Natural killer cell (primary cell): Measurements from ENCODE around the gene GNB5. TPM values are rescaled to one million over a fixed set of nuclear protein-coding genes. Genes with fewer than 3 reads are reported as not detected.

Experiments used
- ATAC-seq, 3 donors: fragments of 150-1000 bp in 2 of 3; fragments of 200-7000 bp in 1 of 3; cut with Tn5 transposase; 1 replicate in 1 of 3; 2 replicates in 2 of 3; pipeline ENCODE4 v1.10.0; 2021; ENCODE audit warnings: mild to moderate bottlenecking in 2 of 3, moderate library complexity in 2 of 3
- DNase-seq, 2 donors: peaks; one replicate each; pipeline versions ENCODE4 v3.0.0 to v3.0.0-alpha.2; 2013 to 2021; ENCODE audit warnings: mixed read lengths in 1 of 2
- H3K27ac ChIP-seq: one replicate; pipeline ENCODE4 v1.5.1; 2013; ENCODE audit warnings: mild to moderate bottlenecking, low read length
- H3K27me3 ChIP-seq: one replicate; pipeline ENCODE4 v1.6.1; 2013; ENCODE audit warnings: low read length; ENCODE audit not compliant: control insufficient read depth, insufficient read depth
- H3K36me3 ChIP-seq: one replicate; pipeline ENCODE4 v1.6.1; 2013; ENCODE audit warnings: low read length; ENCODE audit not compliant: control insufficient read depth, insufficient read depth
- H3K4me1 ChIP-seq: one replicate; pipeline ENCODE4 v1.6.1; 2013; ENCODE audit warnings: low read length; ENCODE audit not compliant: control insufficient read depth, insufficient read depth
- H3K4me3 ChIP-seq: one replicate; pipeline ENCODE4 v1.5.1; 2013; ENCODE audit warnings: low read length
- H3K9me3 ChIP-seq: one replicate; pipeline ENCODE4 v1.6.1; 2013; ENCODE audit warnings: low read length; ENCODE audit not compliant: control insufficient read depth, insufficient read depth
- H3K27ac Mint-ChIP-seq, 2 donors: one replicate each; pipeline ENCODE4 v1.8.0; 2022; ENCODE audit warnings: mild to moderate bottlenecking in 2 of 2, mixed read lengths in 2 of 2, moderate library complexity in 1 of 2
- H3K27me3 Mint-ChIP-seq, 2 donors: one replicate each; pipeline ENCODE4 v1.8.0; 2022; ENCODE audit warnings: low read depth in 2 of 2, mixed read lengths in 2 of 2
- H3K36me3 Mint-ChIP-seq: one replicate; pipeline ENCODE4 v1.8.0; 2022; ENCODE audit warnings: mixed read lengths
- H3K4me1 Mint-ChIP-seq, 2 donors: one replicate each; pipeline ENCODE4 v1.8.0; 2022; ENCODE audit warnings: mixed read lengths in 2 of 2
- H3K4me3 Mint-ChIP-seq: one replicate; pipeline ENCODE4 v1.8.0; 2022; ENCODE audit warnings: mild to moderate bottlenecking, moderate library complexity, mixed read lengths
- H3K9me3 Mint-ChIP-seq, 2 donors: one replicate each; pipeline ENCODE4 v1.8.0; 2022; ENCODE audit warnings: mixed read lengths in 2 of 2
- WGBS: methylation state at CpG from one replicate; pipeline ENCODE4 v1.1.7; 2013; ENCODE audit warnings: missing lambda C conversion rate; ENCODE audit not compliant: insufficient coverage; 5-methylcytosine and 5-hydroxymethylcytosine counted together
- intact Hi-C: fragments of 100-400 bp; cut with micrococcal nuclease; formaldehyde crosslinking; loops from one replicate; pipeline ENCODE4 v1.14.2; 2022
- total RNA-seq, 4 donors: library from RNA; stranded (reverse); fragments of 120-200 nt in 1 of 4; gene quantifications; one replicate each; pipeline versions ENCODE4 v1.2.3 to v1.2.4, GENCODE V29; 2013 to 2022
- TF ChIP-seq, protein P1 (sequence below): fragments of 200-600 bp; IDR thresholded peaks from one replicate; pipeline ENCODE4 v1.8.0; 2022; ENCODE audit warnings: antibody characterized with exemption

Gene GNB5
- total RNA-seq, 3 donors from 2014 or later (not counting 1 experiment from before 2014, with no cell fraction given), result 22.5 to 31.3 (median 23.0) TPM

DNA sequence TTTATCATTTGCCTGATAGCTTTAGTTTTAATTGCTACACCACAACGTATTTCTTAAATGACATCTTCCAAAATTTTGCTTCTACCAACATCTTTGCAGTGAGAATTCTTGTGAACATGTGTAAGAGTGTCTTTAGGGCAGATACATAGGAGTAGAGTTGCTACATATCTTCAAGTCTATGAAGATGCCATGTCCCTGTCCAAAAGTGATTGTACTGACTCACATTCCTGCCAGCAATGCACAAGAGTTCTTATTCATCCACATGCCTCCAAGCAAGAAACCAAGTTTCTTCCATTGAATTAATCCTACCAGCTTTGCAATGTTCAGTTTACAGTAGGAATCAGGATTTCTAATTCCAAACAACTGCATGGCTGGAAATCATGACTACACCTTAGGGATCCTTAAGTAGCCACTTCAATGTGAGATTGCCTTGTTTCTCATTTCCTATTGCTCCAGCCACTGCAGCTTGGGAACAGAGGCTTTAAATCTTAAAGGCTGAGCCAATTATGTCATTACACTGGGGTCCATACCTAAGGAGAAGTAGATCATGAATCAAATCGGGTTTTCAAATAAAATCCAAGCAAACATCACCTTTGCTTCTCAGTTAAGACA lies 123.1 kb downstream of the GNB5 start:
- H3K36me3 Mint-ChIP-seq, result peaks cover 18% of the 10 kb centered on the region
- Histone ChIP-seq H3K27ac (no peak overlapping the region), H3K9me3 (no peaks in the 10 kb centered on the region), H3K36me3 (peaks cover 7% of the 10 kb centered on the region), H3K27me3 (no peaks in the 10 kb centered on the region), H3K4me3 (no peak overlapping the region), H3K4me1 (no peaks in the 10 kb centered on the region)
- WGBS, result no CpG with 5 or more reads among the region's 2 CpGs
- no peak for ATAC-seq
- TF ChIP-seq, protein P1, sequence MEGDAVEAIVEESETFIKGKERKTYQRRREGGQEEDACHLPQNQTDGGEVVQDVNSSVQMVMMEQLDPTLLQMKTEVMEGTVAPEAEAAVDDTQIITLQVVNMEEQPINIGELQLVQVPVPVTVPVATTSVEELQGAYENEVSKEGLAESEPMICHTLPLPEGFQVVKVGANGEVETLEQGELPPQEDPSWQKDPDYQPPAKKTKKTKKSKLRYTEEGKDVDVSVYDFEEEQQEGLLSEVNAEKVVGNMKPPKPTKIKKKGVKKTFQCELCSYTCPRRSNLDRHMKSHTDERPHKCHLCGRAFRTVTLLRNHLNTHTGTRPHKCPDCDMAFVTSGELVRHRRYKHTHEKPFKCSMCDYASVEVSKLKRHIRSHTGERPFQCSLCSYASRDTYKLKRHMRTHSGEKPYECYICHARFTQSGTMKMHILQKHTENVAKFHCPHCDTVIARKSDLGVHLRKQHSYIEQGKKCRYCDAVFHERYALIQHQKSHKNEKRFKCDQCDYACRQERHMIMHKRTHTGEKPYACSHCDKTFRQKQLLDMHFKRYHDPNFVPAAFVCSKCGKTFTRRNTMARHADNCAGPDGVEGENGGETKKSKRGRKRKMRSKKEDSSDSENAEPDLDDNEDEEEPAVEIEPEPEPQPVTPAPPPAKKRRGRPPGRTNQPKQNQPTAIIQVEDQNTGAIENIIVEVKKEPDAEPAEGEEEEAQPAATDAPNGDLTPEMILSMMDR, result no peak
- no peaks in the 10 kb centered on the region for H3K27me3 Mint-ChIP-seq
- H3K9me3 Mint-ChIP-seq, result no peaks in the 10 kb centered on the region
- H3K27ac Mint-ChIP-seq, result no peak overlapping the region
- H3K4me1 Mint-ChIP-seq, result peaks cover 0 to 5% of the 10 kb centered on the region in 2 donors
- no peak for DNase-seq
- intact Hi-C loops, result no loop called here
- H3K4me3 Mint-ChIP-seq, result no peak overlapping the region

DNA sequence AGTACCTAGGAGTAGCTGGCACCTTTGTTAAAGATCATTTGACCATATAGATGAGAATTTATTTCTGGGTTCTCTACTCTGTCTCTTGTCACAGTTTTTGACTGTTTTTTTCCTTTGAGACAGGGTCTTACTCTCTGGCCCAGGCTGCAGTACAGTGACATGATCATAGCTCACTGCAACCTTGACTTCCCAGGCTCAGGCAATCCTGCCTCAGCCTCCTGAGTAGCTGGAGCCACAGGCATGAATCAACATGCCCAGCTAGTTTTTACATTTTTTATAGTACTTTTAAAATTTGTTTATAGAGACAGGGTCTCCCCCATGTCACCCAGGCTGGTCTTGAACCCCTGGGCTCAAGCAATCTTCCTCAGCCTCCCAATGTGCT lies 123.7 kb downstream of the GNB5 start:
- Mint-ChIP-seq H3K27me3 (no peaks in the 10 kb centered on the region), H3K9me3 (no peaks in the 10 kb centered on the region), H3K4me3 (no peak overlapping the region), H3K27ac (no peak overlapping the region), H3K36me3 (peaks cover 20% of the 10 kb centered on the region), H3K4me1 (peaks cover 0 to 5% of the 10 kb centered on the region in 2 donors)
- ATAC-seq (no peak), DNase-seq (no peak)
- Histone ChIP-seq H3K27ac (no peak overlapping the region), H3K4me1 (no peaks in the 10 kb centered on the region), H3K36me3 (peaks cover 11% of the 10 kb centered on the region), H3K9me3 (no peaks in the 10 kb centered on the region), H3K27me3 (no peaks in the 10 kb centered on the region), H3K4me3 (no peak overlapping the region)
- intact Hi-C loops, result no loop called here
- TF ChIP-seq, protein P1, result no peak

DNA sequence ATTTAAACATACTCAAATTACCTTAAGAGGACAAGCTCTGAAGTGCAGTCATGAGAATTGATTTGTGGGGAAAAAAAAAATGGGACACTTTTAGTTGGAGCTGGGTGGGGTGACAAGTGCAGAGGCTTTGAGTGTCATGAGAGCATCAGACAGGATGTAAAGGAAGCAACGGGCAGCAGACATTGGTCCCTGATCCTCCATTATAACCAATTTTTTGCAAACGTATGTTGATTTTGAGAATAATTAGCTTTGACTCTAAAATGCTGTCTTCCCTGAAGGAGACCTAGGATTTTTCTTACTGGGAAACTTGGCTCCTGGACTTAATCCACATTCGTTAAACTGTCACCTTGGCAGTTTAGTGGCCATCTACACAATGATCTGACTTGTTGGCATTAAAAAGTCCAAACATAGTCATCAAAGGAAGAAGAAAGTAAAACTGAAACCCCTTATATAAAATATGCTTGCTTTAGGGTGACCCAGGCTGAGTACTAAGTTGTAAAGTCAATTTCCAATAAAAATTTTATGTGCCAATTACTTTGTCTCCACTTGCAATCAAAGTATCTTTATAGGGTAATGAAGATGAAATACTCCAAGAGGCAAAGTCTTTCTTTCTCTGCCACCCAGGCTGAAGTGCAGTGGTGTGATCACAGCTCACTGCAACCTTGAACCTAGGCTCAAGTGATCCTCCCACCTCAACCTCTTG lies 124.2 kb downstream of the GNB5 start:
- H3K4me1 ChIP-seq, result no peaks in the 10 kb centered on the region
- H3K9me3 ChIP-seq, result no peaks in the 10 kb centered on the region
- no peak for DNase-seq
- 64% methylated on average over 2 of the region's 3 CpGs for WGBS
- H3K9me3 Mint-ChIP-seq, result no peaks in the 10 kb centered on the region
- H3K4me1 Mint-ChIP-seq, result peaks cover 0 to 5% of the 10 kb centered on the region in 2 donors
- H3K27ac Mint-ChIP-seq, result peak overlapping the region in 1 of 2 donors; percentile 25
- no peak overlapping the region for H3K4me3 ChIP-seq
- H3K4me3 Mint-ChIP-seq, result no peak overlapping the region
- intact Hi-C loops, result no loop called here
- peaks cover 20% of the 10 kb centered on the region for H3K36me3 Mint-ChIP-seq
- H3K36me3 ChIP-seq, result peaks cover 16% of the 10 kb centered on the region
- no peaks in the 10 kb centered on the region for H3K27me3 ChIP-seq
- H3K27me3 Mint-ChIP-seq, result no peaks in the 10 kb centered on the region
- TF ChIP-seq, protein P1, result no peak
- H3K27ac ChIP-seq, result no peak overlapping the region
- no peak for ATAC-seq

Other genes with a start within 250 kb of the GNB5 start
- gene LEO1, start 219.6 kb downstream of the GNB5 start, total RNA-seq, result 10 to 100 TPM; 13.2 to 19.5 (median 16.0) TPM
- 10 to 100 TPM; 33.0 to 36.2 (median 33.1) TPM for gene MAPK6, start 172.2 kb downstream of the GNB5 start, total RNA-seq
- gene BCL2L10, start 78.6 kb downstream of the GNB5 start, total RNA-seq, result under 1 TPM in 1 of 3 donors, not detected in 2; 0.45 TPM
- under 1 TPM; 0.45 to 0.82 (median 0.60) TPM for gene MYO5C, start 104.4 kb upstream of the GNB5 start, total RNA-seq